Mesothelial cell of epicardium (in vitro differentiated cells): ENCODE data around the gene PCDHGA7. TPM values are rescaled to one million over a fixed set of nuclear protein-coding genes. Genes with fewer than 3 reads are reported as not detected.

Experiments
- DNase-seq, 2 experiments: peaks; one replicate each; pipeline ENCODE4 v3.0.0; 2021; ENCODE audit warnings: low spot score in 2 of 2; ENCODE audit not compliant: unreplicated experiment in 2 of 2
- H3K27ac Mint-ChIP-seq: 2 replicates; pipeline ENCODE4 v1.8.0; 2021; ENCODE audit warnings: mixed read lengths
- H3K27me3 Mint-ChIP-seq: 2 replicates; pipeline ENCODE4 v1.8.0; 2021; ENCODE audit warnings: low read depth, mixed read lengths
- H3K36me3 Mint-ChIP-seq: 2 replicates; pipeline ENCODE4 v1.8.0; 2021; ENCODE audit warnings: mixed read lengths
- H3K4me1 Mint-ChIP-seq: 2 replicates; pipeline ENCODE4 v1.8.0; 2021; ENCODE audit warnings: mixed read lengths
- H3K4me3 Mint-ChIP-seq: 2 replicates; pipeline ENCODE4 v1.8.0; 2021; ENCODE audit warnings: mild to moderate bottlenecking, moderate library complexity, mixed read lengths
- H3K9me3 Mint-ChIP-seq: 2 replicates; pipeline ENCODE4 v1.8.0; 2021; ENCODE audit warnings: mixed read lengths
- total RNA-seq: library from RNA; stranded (reverse); gene quantifications from 3 replicates; pipeline ENCODE4 v1.2.1, GENCODE V29; 2021
- TF ChIP-seq, protein P1 (sequence below): fragments of 200-600 bp; sonication (generic); IDR thresholded peaks from one replicate; pipeline ENCODE4 v1.5.0; 2021; ENCODE audit warnings: antibody characterized with exemption; ENCODE audit not compliant: unreplicated experiment

The PCDHGA7 gene
- total RNA-seq, 1 donor from 2014 or later = 0.38 TPM

DNA sequence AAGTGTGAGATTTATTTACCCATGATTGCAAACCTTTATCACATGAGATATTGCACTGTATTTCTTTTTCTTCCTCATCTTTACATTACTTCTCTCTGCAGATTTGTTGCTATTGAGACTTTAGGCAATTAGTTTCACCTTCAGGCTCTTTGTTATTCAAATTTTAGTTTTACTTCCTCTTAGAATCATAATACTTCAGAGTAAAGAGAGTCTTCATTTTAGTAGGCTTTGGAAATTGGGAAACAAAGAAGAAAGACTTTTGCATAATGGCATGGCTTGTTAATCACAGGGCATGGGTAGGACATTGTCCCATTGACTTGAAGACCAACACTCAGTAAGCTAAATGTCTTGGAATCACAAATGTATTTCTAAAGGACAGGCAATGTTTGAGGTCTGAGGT is 19.8 kb upstream of the PCDHGA7 start:
- H3K9me3 Mint-ChIP-seq = peaks cover 55% of the 10 kb centered on the region
- no peak overlapping the region for H3K27ac Mint-ChIP-seq
- peaks cover 16% of the 10 kb centered on the region for H3K36me3 Mint-ChIP-seq
- TF ChIP-seq, protein P1, sequence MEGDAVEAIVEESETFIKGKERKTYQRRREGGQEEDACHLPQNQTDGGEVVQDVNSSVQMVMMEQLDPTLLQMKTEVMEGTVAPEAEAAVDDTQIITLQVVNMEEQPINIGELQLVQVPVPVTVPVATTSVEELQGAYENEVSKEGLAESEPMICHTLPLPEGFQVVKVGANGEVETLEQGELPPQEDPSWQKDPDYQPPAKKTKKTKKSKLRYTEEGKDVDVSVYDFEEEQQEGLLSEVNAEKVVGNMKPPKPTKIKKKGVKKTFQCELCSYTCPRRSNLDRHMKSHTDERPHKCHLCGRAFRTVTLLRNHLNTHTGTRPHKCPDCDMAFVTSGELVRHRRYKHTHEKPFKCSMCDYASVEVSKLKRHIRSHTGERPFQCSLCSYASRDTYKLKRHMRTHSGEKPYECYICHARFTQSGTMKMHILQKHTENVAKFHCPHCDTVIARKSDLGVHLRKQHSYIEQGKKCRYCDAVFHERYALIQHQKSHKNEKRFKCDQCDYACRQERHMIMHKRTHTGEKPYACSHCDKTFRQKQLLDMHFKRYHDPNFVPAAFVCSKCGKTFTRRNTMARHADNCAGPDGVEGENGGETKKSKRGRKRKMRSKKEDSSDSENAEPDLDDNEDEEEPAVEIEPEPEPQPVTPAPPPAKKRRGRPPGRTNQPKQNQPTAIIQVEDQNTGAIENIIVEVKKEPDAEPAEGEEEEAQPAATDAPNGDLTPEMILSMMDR = no peak
- no peaks in the 10 kb centered on the region for H3K4me1 Mint-ChIP-seq
- no peak overlapping the region for H3K4me3 Mint-ChIP-seq
- no peak for DNase-seq
- H3K27me3 Mint-ChIP-seq = no peaks in the 10 kb centered on the region

DNA sequence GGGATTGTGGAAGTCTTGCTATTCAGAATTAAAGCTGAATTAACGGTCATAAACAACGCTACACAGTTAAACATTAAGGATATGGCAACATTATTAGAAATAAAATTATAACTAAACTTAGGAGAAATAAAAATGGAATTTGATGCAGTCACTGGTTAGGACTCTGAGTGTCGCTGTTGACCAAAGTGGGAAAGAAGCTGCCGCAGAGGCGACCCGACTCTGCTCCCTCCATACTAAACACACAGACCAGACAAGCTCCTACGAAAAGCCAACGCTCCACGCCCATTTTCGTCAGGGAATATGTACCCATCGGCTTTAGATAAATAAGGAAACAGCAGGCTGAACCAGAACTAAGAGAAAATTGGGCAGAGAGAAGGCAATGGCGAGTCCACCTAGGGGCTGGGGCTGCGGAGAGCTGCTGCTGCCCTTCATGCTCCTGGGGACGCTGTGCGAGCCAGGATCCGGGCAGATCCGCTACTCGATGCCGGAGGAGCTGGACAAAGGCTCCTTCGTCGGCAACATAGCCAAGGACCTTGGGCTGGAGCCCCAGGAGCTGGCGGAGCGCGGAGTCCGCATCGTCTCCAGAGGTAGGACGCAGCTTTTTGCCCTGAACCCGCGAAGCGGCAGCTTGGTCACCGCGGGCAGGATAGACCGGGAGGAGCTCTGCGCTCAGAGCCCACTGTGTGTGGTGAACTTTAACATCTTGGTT is 18.4 kb upstream of the PCDHGA7 start, which contains the start of gene PCDHGA5:
Gene PCDHGA5, plus strand, starts transcription at position 211 of the 709 bp plus-strand sequence. Its CDS starts 169 bp downstream, at position 380.
- Mint-ChIP-seq H3K27ac (no peak within 1 kb of the TSS), H3K27me3 (no peaks in the 10 kb centered on the region), H3K4me3 (no peak within 1 kb of the TSS), H3K36me3 (peaks cover 14% of the 10 kb centered on the region), H3K4me1 (no peaks in the 10 kb centered on the region), H3K9me3 (peaks cover 59% of the 10 kb centered on the region)
- TF ChIP-seq, protein P1 = no peak
- no peak for DNase-seq

DNA sequence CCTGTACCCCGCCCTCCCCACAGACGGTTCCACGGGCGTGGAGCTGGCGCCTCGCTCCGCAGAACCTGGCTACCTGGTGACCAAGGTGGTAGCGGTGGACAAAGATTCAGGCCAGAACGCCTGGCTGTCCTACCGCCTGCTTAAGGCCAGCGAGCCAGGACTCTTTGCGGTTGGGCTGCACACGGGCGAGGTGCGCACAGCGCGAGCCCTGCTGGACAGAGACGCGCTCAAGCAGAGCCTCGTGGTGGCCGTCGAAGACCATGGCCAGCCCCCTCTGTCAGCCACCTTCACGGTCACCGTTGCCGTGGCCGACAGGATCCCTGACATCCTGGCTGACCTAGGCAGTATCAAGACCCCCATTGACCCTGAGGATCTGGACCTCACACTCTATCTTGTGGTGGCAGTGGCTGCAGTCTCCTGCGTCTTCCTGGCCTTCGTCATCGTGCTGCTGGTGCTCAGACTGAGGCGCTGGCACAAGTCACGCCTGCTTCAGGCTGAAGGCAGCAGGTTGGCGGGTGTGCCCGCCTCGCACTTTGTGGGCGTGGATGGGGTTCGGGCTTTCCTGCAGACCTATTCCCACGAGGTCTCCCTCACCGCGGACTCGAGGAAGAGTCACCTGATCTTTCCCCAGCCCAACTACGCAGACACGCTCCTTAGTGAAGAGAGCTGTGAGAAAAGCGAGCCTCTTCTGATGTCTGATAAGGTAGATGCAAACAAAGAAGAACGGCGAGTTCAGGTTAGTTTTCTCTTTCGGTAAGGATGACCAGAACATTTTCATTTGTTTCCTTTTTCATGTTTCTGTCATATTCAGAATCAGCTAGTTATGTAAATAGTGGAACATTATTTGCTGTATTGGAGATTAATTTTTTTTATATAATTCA is 16.3 kb upstream of the PCDHGA7 start:
- Mint-ChIP-seq H3K36me3 (peaks cover 11% of the 10 kb centered on the region), H3K9me3 (peaks cover 58% of the 10 kb centered on the region), H3K4me3 (no peak overlapping the region), H3K27ac (no peak overlapping the region), H3K27me3 (no peaks in the 10 kb centered on the region), H3K4me1 (no peaks in the 10 kb centered on the region)
- TF ChIP-seq, protein P1 = no peak
- DNase-seq = no peak

DNA sequence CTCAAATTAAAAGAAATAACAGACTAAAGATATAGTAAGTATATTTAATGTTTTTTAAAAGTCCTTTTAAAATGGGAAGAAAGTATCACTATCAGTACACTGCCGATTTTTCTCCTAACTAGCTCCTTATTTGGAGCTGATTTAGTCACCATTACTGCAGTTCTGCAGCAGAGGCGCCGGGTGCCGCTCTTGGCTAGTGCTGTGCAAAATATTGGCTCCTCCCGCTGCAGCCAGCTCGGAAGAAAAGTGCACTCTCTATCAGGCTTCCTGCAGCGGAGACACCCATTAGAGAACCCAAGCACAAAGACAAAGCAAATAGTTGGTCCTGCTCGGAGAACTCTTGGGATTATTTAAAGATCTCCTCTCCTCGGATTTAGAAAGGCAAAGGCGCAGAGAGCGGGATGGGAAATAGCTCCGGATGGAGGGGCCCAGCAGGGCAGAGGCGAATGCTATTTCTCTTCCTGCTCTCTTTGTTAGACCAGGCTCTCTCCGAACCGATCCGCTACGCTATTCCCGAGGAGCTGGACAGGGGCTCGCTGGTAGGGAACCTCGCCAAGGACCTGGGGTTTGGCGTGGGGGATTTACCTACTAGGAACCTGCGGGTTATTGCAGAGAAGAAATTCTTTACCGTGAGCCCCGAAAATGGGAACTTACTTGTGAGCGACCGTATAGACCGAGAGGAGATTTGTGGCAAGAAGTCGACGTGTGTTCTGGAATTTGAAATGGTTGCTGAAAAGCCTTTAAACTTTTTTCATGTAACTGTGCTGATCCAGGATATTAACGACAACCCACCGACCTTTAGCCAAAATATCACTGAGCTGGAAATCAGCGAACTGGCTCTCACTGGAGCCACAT is 12.3 kb upstream of the PCDHGA7 start, which contains the start of gene PCDHGB3:
Gene PCDHGB3, plus strand, starts transcription at position 249 of the 855 bp plus-strand sequence. Its CDS starts 153 bp downstream, at position 402.
- no peaks in the 10 kb centered on the region for H3K27me3 Mint-ChIP-seq
- H3K36me3 Mint-ChIP-seq = peaks cover 9% of the 10 kb centered on the region
- H3K4me1 Mint-ChIP-seq = no peaks in the 10 kb centered on the region
- no peak within 1 kb of the TSS for H3K27ac Mint-ChIP-seq
- H3K4me3 Mint-ChIP-seq = no peak within 1 kb of the TSS
- no peak for DNase-seq
- peaks cover 72% of the 10 kb centered on the region for H3K9me3 Mint-ChIP-seq
- TF ChIP-seq, protein P1 = no peak
